GM12878 (cell line): Measurements from ENCODE around the gene DAPK3. TPM values are rescaled to one million over a fixed set of nuclear protein-coding genes. Genes with fewer than 3 reads are reported as not detected.

Experiments
- BHLHE40 ChIP-seq, 2 experiments: fragments of 450-650 bp in 1 of 2; IDR thresholded peaks; 2 replicates each; pipeline ENCODE4 v1.6.1; 2011 to 2017; ENCODE audit warnings: low read depth in 2 of 2, borderline replicate concordance in 1 of 2, improper control_type of control experiment in 1 of 2, low read length in 1 of 2, mild to moderate bottlenecking in 1 of 2
- CEBPB ChIP-seq, 2 experiments: fragments of 150-350 bp in 1 of 2; IDR thresholded peaks; 2 replicates each; pipeline ENCODE4 v1.6.1; 2012 to 2014; ENCODE audit warnings: low read depth in 2 of 2, low read length in 2 of 2, borderline replicate concordance in 1 of 2, inconsistent platforms in 1 of 2
- CREB1 ChIP-seq: IDR thresholded peaks from 2 replicates; pipeline ENCODE4 v1.6.1; 2012; ENCODE audit warnings: low read depth, mild to moderate bottlenecking, inconsistent platforms
- EGR1 ChIP-seq, 2 experiments: IDR thresholded peaks; 1 replicate in 1 of 2; 2 replicates in 1 of 2; pipeline ENCODE4 v1.6.1; 2011 to 2012; ENCODE audit warnings: low read depth in 2 of 2, low read length in 2 of 2, borderline replicate concordance in 1 of 2, mild to moderate bottlenecking in 1 of 2, moderate library complexity in 1 of 2
- MXI1 ChIP-seq: fragments of 150-350 bp; IDR thresholded peaks from 2 replicates; pipeline ENCODE4 v1.6.1; 2011; ENCODE audit warnings: low read depth, mild to moderate bottlenecking, inconsistent platforms, low read length, improper control_type of control experiment
- polyA plus RNA-seq, 11 experiments: library from polyadenylated mRNA; depleted of rRNA in 4 of 11; unstranded in 6 of 11; stranded (reverse) in 5 of 11; fragments of >200 nt; fragmentation: Nextera tagmentation in 4 of 11; fragmentation: Illumina TruSeq in 1 of 11; extraction: Ambion mirVana in 4 of 11; extraction: Trizol in 1 of 11; gene quantifications; 1 replicate in 1 of 11; 2 replicates in 10 of 11; pipeline versions ENCODE4 v1.2.1 to v1.2.3, GENCODE V29; 2011 to 2016; ENCODE audit warnings: inconsistent platforms in 2 of 11, missing spikeins in 2 of 11, low read depth in 1 of 11
- total RNA-seq, 4 experiments: library from RNA; depleted of rRNA in 3 of 4; stranded (reverse); fragments of >200 nt in 3 of 4; fragmentation: Illumina TruSeq in 1 of 4; extraction: Trizol in 1 of 4; gene quantifications; 2 replicates each; pipeline versions ENCODE4 v1.2.1 to v1.2.3, GENCODE V29; 2013 to 2021
- TF ChIP-seq, protein P1 (sequence below): IDR thresholded peaks from 2 replicates; pipeline ENCODE4 v1.6.1; 2012; ENCODE audit warnings: low read depth, low read length, improper control_type of control experiment
- TF ChIP-seq, protein P2 (sequence below): fragments of 150-350 bp; IDR thresholded peaks from 2 replicates; pipeline ENCODE4 v1.6.1; 2016; ENCODE audit warnings: low read depth, low read length
- TF ChIP-seq, protein P3 (sequence below): fragments of 450-650 bp; conservative IDR thresholded peaks from 2 replicates; pipeline ENCODE4 v1.6.1; 2017; ENCODE audit warnings: mild to moderate bottlenecking, moderate library complexity

DAPK3 gene
- total and polyA plus RNA-seq, 10 of the 15 experiments (the other 5 are each of a cell fraction or from before 2014, with no cell fraction given), result 0.13 to 46.4 (median 24.8) TPM

DNA sequence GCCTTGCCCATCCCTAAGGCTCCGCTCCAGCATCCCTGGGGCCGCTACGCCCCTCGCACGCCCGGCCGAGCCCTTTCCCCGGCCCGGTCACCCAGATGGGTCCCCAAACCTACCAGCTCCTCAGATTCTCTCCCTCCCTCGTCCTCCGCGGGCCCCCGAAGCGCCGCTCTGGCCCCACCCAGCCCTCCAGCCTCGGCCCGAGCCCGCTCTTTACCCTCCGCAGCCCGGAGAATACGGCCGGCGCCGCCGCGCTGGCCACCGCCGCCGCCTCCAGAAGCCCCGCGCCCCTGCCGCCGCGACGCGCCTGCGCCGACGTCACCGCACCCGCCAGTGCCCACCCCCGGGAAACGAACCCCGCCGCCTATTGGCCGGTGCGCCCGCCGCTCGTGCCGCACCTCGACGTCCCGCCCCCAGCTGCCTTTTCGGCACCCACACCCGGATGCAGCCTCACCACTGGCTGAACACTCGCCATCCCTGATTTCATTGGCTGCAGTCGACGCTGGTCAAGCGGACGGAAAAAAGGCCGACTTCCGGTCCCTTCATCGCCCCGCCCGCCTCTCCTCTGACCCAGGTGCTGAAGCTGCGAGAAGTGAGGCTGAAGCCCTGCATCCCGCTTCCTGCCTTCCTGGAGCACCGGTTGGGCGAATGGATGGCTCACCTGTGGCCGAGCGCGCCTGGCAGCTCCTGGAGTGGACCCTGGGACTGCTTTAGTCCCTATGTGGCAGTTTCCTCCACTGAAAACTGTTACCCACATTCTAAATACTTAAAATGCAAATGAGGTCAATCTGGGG is at the start of gene DAPK3 (continued):
- TF ChIP-seq, protein P1, sequence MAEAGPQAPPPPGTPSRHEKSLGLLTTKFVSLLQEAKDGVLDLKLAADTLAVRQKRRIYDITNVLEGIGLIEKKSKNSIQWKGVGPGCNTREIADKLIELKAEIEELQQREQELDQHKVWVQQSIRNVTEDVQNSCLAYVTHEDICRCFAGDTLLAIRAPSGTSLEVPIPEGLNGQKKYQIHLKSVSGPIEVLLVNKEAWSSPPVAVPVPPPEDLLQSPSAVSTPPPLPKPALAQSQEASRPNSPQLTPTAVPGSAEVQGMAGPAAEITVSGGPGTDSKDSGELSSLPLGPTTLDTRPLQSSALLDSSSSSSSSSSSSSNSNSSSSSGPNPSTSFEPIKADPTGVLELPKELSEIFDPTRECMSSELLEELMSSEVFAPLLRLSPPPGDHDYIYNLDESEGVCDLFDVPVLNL, result no peak
- TF ChIP-seq CEBPB (IDR thresholded peaks at IDR 0.05; ENCODE audit: borderline replicate concordance in 1 of 2, low read depth in 2 of 2, low read length in 2 of 2) (no peak), BHLHE40 (IDR thresholded peaks at IDR 0.05; ENCODE audit: borderline replicate concordance in 1 of 2, low read depth in 2 of 2, low read length in 1 of 2) (peak; percentile 91 to 97), EGR1 (IDR thresholded peaks at IDR 0.05; ENCODE audit: borderline replicate concordance in 1 of 2, low read depth in 2 of 2, low read length in 2 of 2) (peak; percentile 18 to 28; a peak in 1 of 3 replicates), MXI1 (peak; percentile 42; the same call in 1 of the 2 replicates), CREB1 (peak; percentile 91)
- TF ChIP-seq, protein P2, sequence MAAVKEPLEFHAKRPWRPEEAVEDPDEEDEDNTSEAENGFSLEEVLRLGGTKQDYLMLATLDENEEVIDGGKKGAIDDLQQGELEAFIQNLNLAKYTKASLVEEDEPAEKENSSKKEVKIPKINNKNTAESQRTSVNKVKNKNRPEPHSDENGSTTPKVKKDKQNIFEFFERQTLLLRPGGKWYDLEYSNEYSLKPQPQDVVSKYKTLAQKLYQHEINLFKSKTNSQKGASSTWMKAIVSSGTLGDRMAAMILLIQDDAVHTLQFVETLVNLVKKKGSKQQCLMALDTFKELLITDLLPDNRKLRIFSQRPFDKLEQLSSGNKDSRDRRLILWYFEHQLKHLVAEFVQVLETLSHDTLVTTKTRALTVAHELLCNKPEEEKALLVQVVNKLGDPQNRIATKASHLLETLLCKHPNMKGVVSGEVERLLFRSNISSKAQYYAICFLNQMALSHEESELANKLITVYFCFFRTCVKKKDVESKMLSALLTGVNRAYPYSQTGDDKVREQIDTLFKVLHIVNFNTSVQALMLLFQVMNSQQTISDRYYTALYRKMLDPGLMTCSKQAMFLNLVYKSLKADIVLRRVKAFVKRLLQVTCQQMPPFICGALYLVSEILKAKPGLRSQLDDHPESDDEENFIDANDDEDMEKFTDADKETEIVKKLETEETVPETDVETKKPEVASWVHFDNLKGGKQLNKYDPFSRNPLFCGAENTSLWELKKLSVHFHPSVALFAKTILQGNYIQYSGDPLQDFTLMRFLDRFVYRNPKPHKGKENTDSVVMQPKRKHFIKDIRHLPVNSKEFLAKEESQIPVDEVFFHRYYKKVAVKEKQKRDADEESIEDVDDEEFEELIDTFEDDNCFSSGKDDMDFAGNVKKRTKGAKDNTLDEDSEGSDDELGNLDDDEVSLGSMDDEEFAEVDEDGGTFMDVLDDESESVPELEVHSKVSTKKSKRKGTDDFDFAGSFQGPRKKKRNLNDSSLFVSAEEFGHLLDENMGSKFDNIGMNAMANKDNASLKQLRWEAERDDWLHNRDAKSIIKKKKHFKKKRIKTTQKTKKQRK, result peak; percentile 92
- TF ChIP-seq, protein P3, sequence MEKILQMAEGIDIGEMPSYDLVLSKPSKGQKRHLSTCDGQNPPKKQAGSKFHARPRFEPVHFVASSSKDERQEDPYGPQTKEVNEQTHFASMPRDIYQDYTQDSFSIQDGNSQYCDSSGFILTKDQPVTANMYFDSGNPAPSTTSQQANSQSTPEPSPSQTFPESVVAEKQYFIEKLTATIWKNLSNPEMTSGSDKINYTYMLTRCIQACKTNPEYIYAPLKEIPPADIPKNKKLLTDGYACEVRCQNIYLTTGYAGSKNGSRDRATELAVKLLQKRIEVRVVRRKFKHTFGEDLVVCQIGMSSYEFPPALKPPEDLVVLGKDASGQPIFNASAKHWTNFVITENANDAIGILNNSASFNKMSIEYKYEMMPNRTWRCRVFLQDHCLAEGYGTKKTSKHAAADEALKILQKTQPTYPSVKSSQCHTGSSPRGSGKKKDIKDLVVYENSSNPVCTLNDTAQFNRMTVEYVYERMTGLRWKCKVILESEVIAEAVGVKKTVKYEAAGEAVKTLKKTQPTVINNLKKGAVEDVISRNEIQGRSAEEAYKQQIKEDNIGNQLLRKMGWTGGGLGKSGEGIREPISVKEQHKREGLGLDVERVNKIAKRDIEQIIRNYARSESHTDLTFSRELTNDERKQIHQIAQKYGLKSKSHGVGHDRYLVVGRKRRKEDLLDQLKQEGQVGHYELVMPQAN, result peak; percentile 73; the same call in 1 of the 2 replicates
